B cell (primary cell): Measurements from ENCODE around the gene FUCA1. TPM values are rescaled to one million over a fixed set of nuclear protein-coding genes. Genes with fewer than 3 reads are reported as not detected.

Experiments used
- ATAC-seq: fragments of 200-7000 bp; cut with Tn5 transposase; one replicate; pipeline ENCODE4 v1.10.0; 2021; ENCODE audit warnings: low read depth, mild to moderate bottlenecking, moderate number of reproducible peaks, moderate library complexity
- CTCF ChIA-PET: fragments of 350-600 bp; sonication (Branson Sonifier 250); formaldehyde crosslinking; loops from one replicate; lab custom pipeline; 2021; ENCODE audit warnings: antibody characterized with exemption, inconsistent platforms; lab: Charles Lee
- POLR2A ChIA-PET: fragments of 350-600 bp; sonication (Branson Sonifier 250); formaldehyde crosslinking; loops from one replicate; lab custom pipeline; 2021; ENCODE audit warnings: antibody characterized with exemption; lab: Charles Lee
- DNase-seq: peaks from one replicate; pipeline ENCODE4 v3.0.0; 2013
- H2AFZ ChIP-seq: 2 replicates; pipeline ENCODE4 v1.6.1; 2012; ENCODE audit warnings: mild to moderate bottlenecking, low read depth, low read length; ENCODE audit not compliant: insufficient read depth, poor library complexity, severe bottlenecking
- H3K27ac ChIP-seq, 2 donors: 1 replicate in 1 of 2; 2 replicates in 1 of 2; pipeline ENCODE4 v1.5.1; 2012 to 2013; ENCODE audit warnings: low read length in 2 of 2, mild to moderate bottlenecking in 2 of 2, moderate library complexity in 1 of 2
- H3K27me3 ChIP-seq, 4 experiments: fragments of 200-600 bp in 1 of 4; sonication (generic) in 1 of 4; replicated peaks in 1 of 4; 1 replicate in 2 of 4; 2 replicates in 2 of 4; pipeline versions ENCODE4 v1.6.1 to v1.7.0; 2013 to 2016; ENCODE audit warnings: low read length in 3 of 4, mild to moderate bottlenecking in 2 of 4, mixed read lengths in 1 of 4, moderate library complexity in 1 of 4; ENCODE audit not compliant: insufficient read depth in 4 of 4, control insufficient read depth in 3 of 4; ENCODE audit errors: control extremely low read depth in 1 of 4
- H3K36me3 ChIP-seq, 2 experiments: replicated peaks in 1 of 2; 1 replicate in 1 of 2; 2 replicates in 1 of 2; pipeline versions ENCODE4 v1.6.1 to v1.7.1; 2013; ENCODE audit warnings: low read length in 1 of 2; ENCODE audit not compliant: insufficient read depth in 2 of 2, control insufficient read depth in 1 of 2; ENCODE audit errors: control extremely low read depth in 1 of 2, extremely low read depth in 1 of 2
- H3K4me1 ChIP-seq, 2 donors: fragments of 200-600 bp in 1 of 2; sonication (generic) in 1 of 2; 1 replicate in 1 of 2; 2 replicates in 1 of 2; pipeline versions ENCODE4 v1.5.1 to v1.6.1; 2013 to 2017; ENCODE audit warnings: low read length in 2 of 2; ENCODE audit not compliant: control insufficient read depth in 2 of 2, insufficient read depth in 2 of 2
- H3K4me2 ChIP-seq: replicated peaks from 2 replicates; pipeline ENCODE3; 2012; ENCODE audit warnings: mild to moderate bottlenecking, low read depth, low read length; ENCODE audit not compliant: poor library complexity, severe bottlenecking
- H3K4me3 ChIP-seq, 5 experiments: fragments of 200-600 bp in 1 of 5; sonication (generic) in 1 of 5; 1 replicate in 3 of 5; 2 replicates in 2 of 5; pipeline versions ENCODE4 v1.5.1 to v1.7.0; 2011 to 2016; ENCODE audit warnings: low read length in 4 of 5, mild to moderate bottlenecking in 4 of 5, low read depth in 2 of 5, control low read depth in 1 of 5, moderate library complexity in 1 of 5; ENCODE audit not compliant: insufficient read depth in 1 of 5; ENCODE audit errors: control extremely low read depth in 1 of 5, extremely low read depth in 1 of 5
- H3K79me2 ChIP-seq: fragments of 200-600 bp; sonication (generic); one replicate; pipeline ENCODE4 v1.6.0; 2016; ENCODE audit warnings: low read length; ENCODE audit not compliant: control insufficient read depth, insufficient read depth
- H3K9ac ChIP-seq: fragments of 200-600 bp; sonication (generic); 2 replicates; pipeline ENCODE4 v1.6.1; 2017; ENCODE audit warnings: mild to moderate bottlenecking, low read length, moderate library complexity
- H3K9me3 ChIP-seq, 3 donors: one replicate each; pipeline versions ENCODE4 v1.6.1 to v1.7.1; 2013; ENCODE audit warnings: low read length in 2 of 3; ENCODE audit not compliant: control insufficient read depth in 2 of 3, insufficient read depth in 1 of 3; ENCODE audit errors: control extremely low read depth in 1 of 3
- H4K20me1 ChIP-seq: 2 replicates; pipeline ENCODE4 v1.6.0; 2012; ENCODE audit warnings: mild to moderate bottlenecking, low read length; ENCODE audit not compliant: insufficient read depth, control insufficient read depth, poor library complexity, severe bottlenecking
- H3K27ac Mint-ChIP-seq: one replicate; pipeline ENCODE4 v1.8.0; 2021; ENCODE audit warnings: mixed read lengths
- H3K27me3 Mint-ChIP-seq: one replicate; pipeline ENCODE4 v1.8.0; 2021; ENCODE audit warnings: mixed read lengths
- H3K4me1 Mint-ChIP-seq: one replicate; pipeline ENCODE4 v1.8.0; 2021; ENCODE audit warnings: mixed read lengths
- H3K4me3 Mint-ChIP-seq: one replicate; pipeline ENCODE4 v1.8.0; 2021; ENCODE audit warnings: mixed read lengths
- H3K9me3 Mint-ChIP-seq: one replicate; pipeline ENCODE4 v1.8.0; 2022; ENCODE audit warnings: mixed read lengths; ENCODE audit not compliant: insufficient read depth
- CTCF ChIP-seq: fragments of 200-600 bp; IDR thresholded peaks from one replicate; pipeline ENCODE4 v1.8.0; 2022; ENCODE audit warnings: antibody characterized with exemption, mild to moderate bottlenecking
- EZH2 ChIP-seq: IDR thresholded peaks from 2 replicates; pipeline ENCODE4 v1.6.1; 2012; ENCODE audit warnings: borderline replicate concordance, low read depth, mild to moderate bottlenecking, moderate library complexity, low read length; ENCODE audit not compliant: insufficient read depth, poor library complexity, severe bottlenecking
- WGBS: methylation state at CpG from one replicate; pipeline ENCODE4 v1.1.5; 2013; ENCODE audit warnings: missing lambda C conversion rate; ENCODE audit not compliant: insufficient coverage; 5-methylcytosine and 5-hydroxymethylcytosine counted together
- intact Hi-C: fragments of 100-400 bp; cut with micrococcal nuclease; formaldehyde crosslinking; loops from one replicate; pipeline ENCODE4 v1.10.0; 2022
- polyA plus RNA-seq: library from polyadenylated mRNA; depleted of rRNA; stranded (reverse); fragments of >200 nt; gene quantifications from 2 replicates; pipeline ENCODE4 v1.2.3, GENCODE V29; 2012
- total RNA-seq, 2 donors: library from RNA; stranded (reverse); fragments of 120-200 nt in 1 of 2; gene quantifications; 1 replicate in 1 of 2; 2 replicates in 1 of 2; pipeline versions ENCODE4 v1.2.3 to v1.2.4, GENCODE V29; 2013 to 2022

The FUCA1 gene
- total and polyA plus RNA-seq, 2 donors (not counting 1 experiment from before 2014, with no cell fraction given), result 8.0 to 19.3 TPM

GRCh38 chr1:23899070-23899469 is 31.0 kb upstream of the FUCA1 start:
- TF ChIP-seq EZH2 (no peak), CTCF (no peak)
- Histone ChIP-seq H3K36me3 (peaks cover 1 to 42% of the 10 kb centered on the region in 2 experiments), H3K4me3 (no peak overlapping the region), H3K79me2 (peaks cover 94% of the 10 kb centered on the region), H3K27me3 (no peaks in the 10 kb centered on the region), H3K4me1 (peaks cover 75 to 86% of the 10 kb centered on the region in 2 donors), H4K20me1 (peaks cover 65% of the 10 kb centered on the region), H3K27ac (peak overlapping the region; percentile 28 to 65), H3K9ac (no peak overlapping the region), H3K4me2 (peak overlapping the region; percentile 39), H3K9me3 (no peaks in the 10 kb centered on the region), H2AFZ (no peak overlapping the region)
- intact Hi-C loops, result loop anchor here (1.0 kb wide), 1 partner anchor 9 kb away; no protein-coding TSS in a partner anchor
- 14% methylated on average over 2 of the region's 3 CpGs for WGBS
- DNase-seq (no peak), ATAC-seq (no peak)
- ChIA-PET POLR2A (interaction anchor here (0.7 to 9.7 kb wide), 3 partner anchors 8 to 129 kb away, joined by 6 to 81 read pairs (median 10); partner anchors contain the start of gene CNR2), CTCF (interaction anchor here (1.6 to 3.1 kb wide), 3 partner anchors 10 to 89 kb away, joined by 4 to 12 read pairs (median 11); no protein-coding TSS in a partner anchor)
- Mint-ChIP-seq H3K27ac (peak overlapping the region; percentile 84), H3K9me3 (no peaks in the 10 kb centered on the region), H3K27me3 (no peaks in the 10 kb centered on the region), H3K4me1 (peaks cover 75% of the 10 kb centered on the region), H3K4me3 (peak overlapping the region; percentile 71)

GRCh38 chr1:23897083-23897482 is 29.0 kb upstream of the FUCA1 start:
- Mint-ChIP-seq H3K4me1 (peaks cover 80% of the 10 kb centered on the region), H3K27ac (peak overlapping the region; percentile 91), H3K9me3 (no peaks in the 10 kb centered on the region), H3K4me3 (no peak overlapping the region), H3K27me3 (no peaks in the 10 kb centered on the region)
- Histone ChIP-seq H3K9ac (peak overlapping the region; percentile 2), H3K4me1 (peaks cover 75 to 86% of the 10 kb centered on the region in 2 donors), H3K79me2 (peaks cover 94% of the 10 kb centered on the region), H4K20me1 (peaks cover 54% of the 10 kb centered on the region), H3K36me3 (peaks cover 3 to 44% of the 10 kb centered on the region in 2 experiments), H3K9me3 (no peaks in the 10 kb centered on the region), H3K4me3 (no peak overlapping the region), H3K4me2 (peak overlapping the region; percentile 45), H3K27ac (peak overlapping the region; percentile 64 to 72), H3K27me3 (no peaks in the 10 kb centered on the region), H2AFZ (no peak overlapping the region)
- TF ChIP-seq CTCF, result no peak
- no peak for TF ChIP-seq EZH2
- POLR2A ChIA-PET, result interaction anchor here (1.1 to 9.7 kb wide), 2 partner anchors 9 to 14 kb away, joined by 5 to 81 read pairs; partner anchors contain the start of gene CNR2
- intact Hi-C loops, result loop anchor here (2.0 kb wide), 1 partner anchor 16 kb away; the partner anchor contains the start of gene CNR2
- 64% methylated on average over 5 of the region's 6 CpGs for WGBS
- CTCF ChIA-PET, result interaction anchor here (0.6 to 3.0 kb wide), 6 partner anchors 10 to 87 kb away, joined by 3 to 20 read pairs (median 8); no protein-coding TSS in a partner anchor
- ATAC-seq (no peak), DNase-seq (no peak)
